Activated CD4-positive, alpha-beta T cell treated with anti-CD3 and anti-CD28 coated beads, Interleukin-2, amount 50 U/mL, for 4 hours (primary cell): ENCODE results near the gene CFAP221.

ENCODE experiments used
- DNase-seq, 2 experiments: peaks; one replicate each; pipeline ENCODE4 v3.0.0-alpha.2; 2020

CFAP221 gene

DNA sequence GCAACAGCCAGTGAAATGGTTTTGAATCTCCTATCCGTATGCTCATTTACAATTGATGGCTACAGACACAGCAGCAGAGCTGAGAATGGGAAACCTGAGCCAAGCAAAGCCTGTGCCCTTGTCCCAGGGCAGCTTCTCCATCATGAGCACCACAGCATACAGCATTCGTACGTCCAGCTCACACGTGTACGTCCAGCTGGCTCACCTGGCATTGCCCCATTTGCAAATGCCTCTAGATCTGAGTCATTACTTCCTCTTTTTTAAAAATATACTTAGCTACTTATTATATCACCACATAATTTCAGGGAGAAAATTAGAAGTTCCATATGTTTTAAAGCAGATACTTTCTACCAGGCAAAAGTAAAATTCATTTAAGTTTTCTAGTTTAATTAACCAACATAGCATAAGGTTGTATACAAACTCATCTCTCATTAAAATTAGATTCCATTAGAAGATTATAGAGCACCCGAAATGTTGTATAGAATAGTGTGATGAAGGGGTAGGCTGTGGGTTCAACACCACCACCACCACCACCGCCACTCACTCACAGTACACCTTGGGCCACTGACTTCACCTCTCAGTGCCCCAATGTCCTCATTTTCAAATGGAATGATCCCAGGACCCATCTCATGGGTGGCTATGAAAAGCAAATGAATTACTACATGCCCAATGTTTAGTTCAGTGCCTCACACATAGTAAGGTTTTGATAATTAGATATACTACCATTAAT lies 103.4 kb downstream of the CFAP221 start:
- DNase-seq: no peak

GRCh38 chr2:119649364-119649917 lies 105.2 kb downstream of the CFAP221 start:
- DNase-seq: no peak

DNA sequence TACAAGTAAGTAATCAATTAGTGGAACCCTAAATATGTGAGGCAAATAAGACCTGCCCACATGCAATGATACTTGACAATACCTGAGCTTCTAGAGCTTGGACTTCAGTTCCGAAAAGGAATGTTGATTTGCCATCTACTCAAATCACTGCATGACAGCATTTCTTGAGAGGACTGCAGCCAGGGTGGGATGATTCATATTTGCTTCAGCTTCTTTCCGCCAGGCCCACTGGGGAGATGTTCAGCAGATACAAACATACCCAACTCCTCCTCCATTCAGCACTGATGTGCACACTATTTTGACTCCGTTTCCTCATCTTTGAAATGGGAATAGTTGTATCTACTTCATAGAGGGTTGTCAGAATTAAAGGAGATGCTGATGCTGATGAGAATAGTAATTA lies 106.0 kb downstream of the CFAP221 start:
- no peak for DNase-seq

- DNase-seq: no peak
These were observed 106.7 kb downstream of the CFAP221 start for GRCh38 chr2:119650846-119651370.

- DNase-seq: no peak
These were observed 113.4 kb downstream of the CFAP221 start for GRCh38 chr2:119657466-119658145.

DNA sequence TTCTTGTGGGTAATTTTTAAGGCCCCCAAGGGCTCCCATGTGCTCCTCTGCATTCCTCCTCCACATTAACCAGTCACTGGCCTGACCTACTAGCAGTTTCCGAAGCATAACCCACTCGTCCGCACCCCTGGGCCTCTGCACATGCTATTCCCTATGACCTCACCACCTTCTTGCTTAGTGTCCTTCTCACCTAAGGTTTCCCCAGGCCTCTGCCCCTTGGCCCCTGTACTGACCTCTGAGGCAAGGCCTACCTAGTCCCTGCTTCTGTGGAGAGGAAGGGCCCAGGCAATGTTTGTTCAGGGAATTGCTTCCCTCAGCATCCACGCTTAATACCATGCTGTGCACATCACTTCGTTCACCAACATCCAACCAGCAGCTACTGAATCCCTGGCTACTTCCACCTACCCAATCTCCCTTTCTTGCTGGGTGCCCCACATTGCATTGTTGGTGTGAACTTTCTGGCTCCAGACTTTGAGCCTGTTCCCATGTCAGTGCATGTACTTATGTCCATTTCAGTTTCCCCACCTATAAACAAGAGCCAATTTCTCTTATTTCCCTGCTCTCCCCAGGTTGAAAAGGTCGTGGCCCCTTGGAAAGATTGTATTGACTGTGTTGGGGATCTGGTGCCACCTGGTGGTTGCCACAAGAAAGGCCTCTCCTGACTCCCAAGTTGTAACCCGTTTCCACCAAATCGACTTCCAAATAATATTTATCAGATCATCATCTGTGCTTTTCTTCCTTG lies 115.5 kb downstream of the CFAP221 start:
- DNase-seq: peak; percentile 12 to 28

GRCh38 chr2:119660343-119660658 lies 116.1 kb downstream of the CFAP221 start:
- DNase-seq: no peak

GRCh38 chr2:119662297-119662696 lies 118.0 kb downstream of the CFAP221 start:
- no peak for DNase-seq

DNA sequence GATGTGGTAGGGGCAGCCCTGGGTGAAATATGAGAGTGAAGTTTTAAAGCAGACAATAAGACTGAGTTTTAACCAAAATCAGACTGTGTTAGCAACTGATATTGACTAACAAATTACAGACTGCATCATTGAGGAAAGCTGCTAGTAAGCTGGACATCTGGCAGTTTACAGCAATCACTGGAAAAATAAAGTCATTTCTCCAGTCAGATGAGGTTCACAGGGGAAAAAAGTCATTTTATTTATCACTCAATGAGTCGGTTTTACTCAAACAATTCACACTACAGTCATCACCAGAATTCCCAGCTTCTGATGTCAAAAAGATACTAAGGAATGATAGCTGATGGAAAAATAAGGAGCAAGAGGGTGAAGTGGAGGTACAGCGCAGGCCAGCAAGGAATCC lies 124.3 kb downstream of the CFAP221 start:
- DNase-seq: no peak

DNA sequence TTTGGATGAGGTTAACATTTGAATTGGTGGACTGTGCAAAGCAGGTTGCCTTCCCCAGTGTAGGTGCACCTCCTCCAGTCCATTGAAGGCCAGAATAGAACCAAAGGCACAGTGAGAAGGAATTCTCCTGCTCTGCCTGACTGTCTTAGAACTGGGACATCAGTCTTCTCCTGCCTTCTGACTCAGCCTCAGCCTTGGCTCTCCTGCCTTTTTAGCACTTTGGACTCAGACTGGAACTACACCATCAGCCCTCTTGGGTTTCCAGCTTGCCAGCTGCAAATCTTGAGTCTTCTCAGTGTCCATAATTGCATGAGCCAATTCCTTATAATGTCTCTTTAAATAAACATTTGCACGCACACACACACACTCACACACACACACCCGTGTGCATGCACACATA lies 126.8 kb downstream of the CFAP221 start:
- DNase-seq: no peak

DNA sequence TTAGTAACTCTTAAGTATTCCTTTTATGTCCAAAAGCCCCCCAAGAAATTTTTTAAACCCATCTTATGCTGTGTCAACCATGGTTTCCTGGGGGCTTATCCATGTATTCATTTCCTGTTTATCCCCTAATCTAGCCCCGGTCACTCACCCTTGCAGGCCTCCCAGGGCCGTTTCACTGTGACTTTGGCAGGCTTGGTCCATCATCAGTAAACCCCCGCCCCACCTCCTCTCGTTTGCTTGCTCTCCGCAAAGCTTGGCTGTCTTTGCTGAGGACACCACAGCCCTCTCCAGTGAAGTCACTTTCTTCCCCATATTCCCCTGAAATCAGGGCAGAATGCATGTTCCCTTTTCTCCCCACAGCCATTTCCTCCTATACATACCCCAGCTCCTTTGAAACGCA lies 127.5 kb downstream of the CFAP221 start:
- no peak for DNase-seq

DNA sequence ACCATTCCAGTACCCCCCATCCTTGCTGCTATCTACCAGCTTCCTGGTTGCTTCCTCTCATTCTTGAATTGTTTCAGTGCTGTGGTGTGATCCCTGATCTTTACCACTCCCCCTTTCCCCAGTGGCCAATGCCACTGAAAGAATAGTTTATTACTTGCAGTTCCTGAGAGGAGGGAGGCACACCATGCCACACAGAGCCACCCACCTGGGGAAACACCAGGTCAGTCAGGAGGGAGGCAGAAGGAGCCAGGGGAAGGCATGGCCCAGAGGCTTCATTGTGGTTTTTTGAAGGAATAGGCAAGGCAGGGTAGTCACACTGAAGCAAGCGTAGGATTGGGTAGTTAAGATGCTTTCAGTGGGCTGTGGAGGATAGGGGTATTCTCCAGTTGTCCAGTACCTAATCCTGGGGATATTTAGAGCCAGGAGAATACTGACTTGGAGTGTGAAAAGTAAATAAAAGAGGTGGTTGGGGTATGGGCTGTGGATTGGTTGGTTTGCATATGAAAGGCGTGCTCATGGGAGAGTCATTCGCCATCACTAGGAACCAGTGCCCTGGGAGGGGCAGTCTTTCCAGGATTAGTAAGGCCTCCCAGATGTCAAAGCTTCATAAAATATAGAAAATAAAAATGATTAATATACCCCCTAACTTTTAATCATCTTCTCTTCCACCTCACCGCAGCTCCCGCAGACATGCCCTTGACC lies 128.1 kb downstream of the CFAP221 start:
- DNase-seq: no peak

GRCh38 chr2:119673796-119674195 lies 129.5 kb downstream of the CFAP221 start:
- DNase-seq: no peak

GRCh38 chr2:119674711-119675500 lies 130.7 kb downstream of the CFAP221 start:
- no peak for DNase-seq

DNA sequence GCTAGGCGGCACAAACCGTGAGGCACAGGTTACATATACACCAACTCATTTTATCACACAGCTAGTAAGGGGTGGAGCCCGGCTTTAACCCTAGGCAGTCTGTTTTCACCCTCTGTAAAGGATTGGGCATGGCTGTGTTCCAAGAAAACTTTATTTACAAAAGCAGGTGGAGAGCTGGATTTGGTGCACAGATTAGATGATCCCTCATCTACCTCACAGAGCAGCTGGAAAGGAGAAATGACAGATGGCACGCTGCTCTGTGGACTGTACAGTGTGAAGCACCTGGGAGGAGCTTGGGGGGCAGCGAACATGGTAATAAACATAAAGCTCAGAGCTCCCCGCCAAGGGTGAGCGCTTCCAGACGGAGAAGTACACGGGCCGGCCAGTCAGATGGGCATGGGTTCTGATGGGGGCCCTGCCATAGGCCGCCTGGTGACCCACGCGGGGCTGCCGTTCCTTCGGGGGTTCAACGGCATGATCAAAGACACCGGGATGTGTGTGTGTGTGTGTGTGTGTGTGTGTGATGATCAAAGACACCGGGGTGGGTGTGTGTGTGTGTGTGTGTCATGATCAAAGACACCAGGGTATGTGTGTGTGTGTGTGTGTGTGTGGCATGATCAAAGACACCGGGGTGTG lies 133.9 kb downstream of the CFAP221 start:
- DNase-seq: peak in 1 of 2 experiments; percentile 13

DNA sequence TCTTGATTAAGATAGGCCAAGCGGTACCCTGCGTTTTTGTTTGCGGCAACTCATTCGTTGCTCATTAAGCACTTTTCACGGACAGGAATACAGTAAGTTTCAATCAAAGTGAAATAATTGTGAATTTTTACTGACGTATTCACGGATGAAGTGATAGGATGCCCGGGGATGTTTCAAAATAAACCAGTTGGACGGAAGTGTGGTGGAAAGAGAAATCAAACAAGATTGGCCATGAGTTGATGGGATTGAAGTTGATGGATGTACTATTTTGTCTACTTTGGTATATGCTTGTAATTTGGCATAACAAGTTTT lies 135.2 kb downstream of the CFAP221 start:
- no peak for DNase-seq

DNA sequence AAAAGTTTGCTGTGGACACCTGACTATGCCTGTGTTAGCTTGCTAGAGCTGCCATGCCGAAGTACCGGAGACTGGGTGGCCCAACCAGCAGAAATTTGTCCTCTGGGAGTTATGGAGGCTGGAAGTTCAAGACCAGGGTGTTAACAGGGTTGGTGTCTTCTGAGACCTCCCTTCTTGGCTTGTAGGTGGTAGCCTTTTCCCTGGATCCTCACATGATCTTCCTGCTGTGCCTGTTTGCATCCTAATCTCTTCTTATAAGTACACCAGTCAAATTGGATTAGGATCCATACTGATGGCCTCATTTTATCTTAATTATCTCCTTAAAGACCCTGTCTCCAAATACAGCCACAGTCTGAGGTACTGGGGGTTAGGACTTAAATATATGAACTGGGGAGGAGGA lies 135.6 kb downstream of the CFAP221 start:
- DNase-seq: no peak

- DNase-seq: no peak
These were observed 136.4 kb downstream of the CFAP221 start for GRCh38 chr2:119680457-119681202.

DNA sequence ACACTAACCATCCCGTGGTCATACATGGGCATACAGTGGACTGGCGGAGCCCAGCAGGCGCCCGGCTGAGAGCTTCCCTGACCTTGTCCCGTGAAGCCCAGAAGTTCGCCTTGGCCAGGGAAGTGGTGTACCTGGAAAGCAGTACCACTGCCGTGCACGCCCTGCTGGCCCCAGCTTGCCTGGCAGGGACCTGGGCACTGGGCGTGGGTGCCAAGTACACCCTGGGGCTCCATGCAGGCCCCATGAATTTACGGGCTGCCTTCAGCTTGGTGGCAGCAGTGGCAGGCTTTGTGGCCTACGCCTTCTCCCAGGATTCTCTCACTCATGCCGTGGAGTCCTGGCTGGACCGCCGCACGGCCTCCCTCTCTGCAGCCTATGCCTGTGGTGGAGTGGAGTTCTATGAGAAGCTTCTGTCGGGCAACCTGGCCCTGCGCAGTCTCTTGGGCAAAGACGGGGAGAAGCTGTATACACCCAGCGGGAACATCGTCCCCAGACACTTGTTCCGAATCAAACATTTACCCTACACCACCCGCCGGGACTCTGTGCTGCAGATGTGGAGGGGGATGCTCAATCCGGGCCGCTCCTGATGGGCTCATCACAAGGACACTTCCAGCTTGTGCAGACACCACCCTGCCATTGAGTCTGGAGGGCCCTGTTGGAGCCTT lies 137.1 kb downstream of the CFAP221 start:
- DNase-seq: no peak

DNA sequence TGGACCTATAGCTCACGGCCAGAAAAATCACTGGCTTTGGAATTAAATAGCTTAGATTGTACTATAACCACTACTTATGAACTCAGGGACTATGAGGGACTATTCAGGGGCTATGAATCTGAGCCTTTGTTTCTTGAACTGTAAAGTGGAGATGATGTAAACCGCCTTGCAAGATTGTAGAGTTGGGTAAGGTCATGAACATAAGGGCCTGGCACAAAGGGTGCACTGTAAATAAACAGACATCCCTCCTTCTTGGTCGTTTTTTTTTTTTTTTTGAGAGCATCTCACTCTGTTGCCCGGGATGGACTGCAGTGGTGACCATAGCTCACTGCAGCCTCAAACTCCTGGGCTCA lies 137.6 kb downstream of the CFAP221 start:
- no peak for DNase-seq

- DNase-seq: no peak
These were observed 138.3 kb downstream of the CFAP221 start for GRCh38 chr2:119682578-119682977.
